ENCODE measurements around the gene TMEM238L. TPM values are rescaled to one million over a fixed set of nuclear protein-coding genes. Genes with fewer than 3 reads are reported as not detected.

The TMEM238L gene
- total RNA-seq, 1 donor from 2014 or later = 12.4 TPM

DNA sequence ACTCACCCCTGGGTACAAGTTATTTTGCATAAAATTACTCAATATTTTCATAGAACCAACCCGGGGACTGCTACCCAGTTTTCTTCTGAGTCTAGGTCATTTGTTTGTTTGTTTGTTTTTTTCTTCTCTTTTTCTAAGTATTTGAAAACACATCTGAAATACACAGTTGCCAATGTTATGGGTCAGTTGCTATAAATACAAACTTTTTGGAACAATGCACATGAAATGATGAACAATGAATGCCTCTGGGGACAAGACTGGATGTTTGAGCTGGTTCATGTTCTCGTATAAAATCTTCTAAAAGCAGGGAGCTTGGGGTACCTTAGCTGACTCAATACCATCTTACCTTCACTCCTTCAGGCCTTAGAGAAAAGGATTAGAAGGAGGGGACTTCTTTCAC lies 30.5 kb downstream of the TMEM238L start:
- DNase-seq (ENCODE audit: low spot score) = no peak

GRCh38 chr17:10772425-10773380 lies 31.2 kb downstream of the TMEM238L start:
- DNase-seq (ENCODE audit: low spot score) = peak; percentile 64

- DNase-seq (ENCODE audit: low spot score) = peak; percentile 64
These were observed 32.8 kb downstream of the TMEM238L start for GRCh38 chr17:10771148-10771547.

DNA sequence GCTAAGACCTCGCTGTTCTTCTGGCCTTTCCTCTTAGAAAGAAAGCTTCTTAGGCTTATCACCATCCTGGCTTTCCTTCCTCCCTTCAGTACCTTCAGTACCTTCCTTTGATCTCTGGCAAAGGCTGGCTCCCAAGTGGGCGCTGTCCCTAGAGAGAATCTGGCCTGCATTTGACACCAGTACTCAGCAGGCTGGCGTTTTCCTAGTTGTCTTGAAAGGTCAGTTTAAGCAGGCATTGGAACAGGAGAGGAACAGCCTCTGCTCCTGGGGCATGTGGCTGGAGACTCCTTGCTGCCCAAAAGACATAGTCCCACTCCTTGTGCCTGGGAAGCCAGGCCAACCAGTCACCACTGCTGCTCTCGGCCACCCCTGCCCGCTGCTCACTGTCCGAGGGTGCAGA lies 34.1 kb downstream of the TMEM238L start:
- no peak for DNase-seq (ENCODE audit: low spot score)

DNA sequence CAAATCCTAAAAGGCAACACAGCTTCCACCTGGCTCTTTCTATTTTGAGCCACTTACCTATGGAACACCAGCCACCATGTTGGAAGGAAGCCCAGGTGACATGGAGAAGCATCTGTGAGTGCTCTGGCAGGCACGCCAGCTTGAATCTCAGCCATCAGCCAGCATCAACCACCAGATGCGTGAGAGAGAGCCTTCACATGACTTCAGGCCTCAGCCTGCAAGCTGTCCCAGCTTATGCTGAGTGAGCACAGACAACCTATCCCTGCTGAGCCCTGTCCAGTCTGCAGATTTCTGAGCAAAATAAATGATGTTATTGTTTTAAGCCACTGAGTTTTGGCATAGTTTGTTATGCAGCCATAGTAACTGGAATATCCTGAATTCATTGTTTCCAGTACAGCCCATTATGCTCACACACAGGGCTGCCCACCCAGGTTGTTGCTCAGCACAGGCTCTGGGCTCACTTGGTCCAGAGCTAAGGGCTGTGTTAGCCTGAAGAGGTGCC lies 35.1 kb downstream of the TMEM238L start:
- no peak for DNase-seq (ENCODE audit: low spot score)

DNA sequence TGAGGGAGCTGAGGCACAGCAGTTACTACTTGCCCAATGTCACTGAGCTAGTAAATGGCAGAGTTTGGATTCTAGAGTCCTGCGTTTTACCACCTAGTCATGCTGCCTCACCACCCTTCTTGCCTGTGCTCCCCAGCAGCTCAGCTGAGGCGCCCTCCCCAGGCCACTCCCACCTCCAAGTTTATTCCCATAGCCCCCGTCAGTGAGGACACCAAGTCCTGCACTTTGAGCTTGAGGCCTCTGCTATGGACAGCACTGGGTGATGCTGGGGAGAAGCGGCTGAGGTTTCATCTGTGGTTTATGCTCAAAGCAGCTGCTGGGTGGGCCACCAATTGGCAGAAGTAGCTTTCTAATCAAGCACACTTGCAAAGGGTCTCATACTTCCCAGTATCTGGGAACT lies 36.7 kb downstream of the TMEM238L start:
- no peak for DNase-seq (ENCODE audit: low spot score)

- DNase-seq (ENCODE audit: low spot score) = no peak
These were observed 41.9 kb downstream of the TMEM238L start for GRCh38 chr17:10762037-10762436.

GRCh38 chr17:10761281-10761680 lies 42.6 kb downstream of the TMEM238L start:
- DNase-seq (ENCODE audit: low spot score) = no peak

DNA sequence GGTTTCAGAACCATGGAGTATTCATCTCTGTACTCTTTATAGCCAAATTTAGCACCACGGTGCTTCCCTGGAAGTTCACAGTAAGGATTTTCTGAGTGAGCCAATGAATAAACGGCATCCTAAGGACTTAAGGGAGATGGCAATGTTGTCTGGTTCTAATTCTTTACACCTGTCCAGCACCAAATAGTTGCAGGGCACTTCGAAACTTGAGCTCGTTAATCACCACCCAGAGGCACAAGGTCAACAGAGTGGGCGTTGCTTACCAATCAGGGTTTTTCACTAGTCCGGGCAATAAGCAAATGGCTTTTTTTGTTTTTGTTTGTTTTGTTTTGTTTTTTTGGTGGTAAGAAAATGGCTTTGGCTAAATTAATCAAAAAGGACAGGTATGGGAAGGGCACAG lies 45.8 kb downstream of the TMEM238L start:
- DNase-seq (ENCODE audit: low spot score) = no peak

DNA sequence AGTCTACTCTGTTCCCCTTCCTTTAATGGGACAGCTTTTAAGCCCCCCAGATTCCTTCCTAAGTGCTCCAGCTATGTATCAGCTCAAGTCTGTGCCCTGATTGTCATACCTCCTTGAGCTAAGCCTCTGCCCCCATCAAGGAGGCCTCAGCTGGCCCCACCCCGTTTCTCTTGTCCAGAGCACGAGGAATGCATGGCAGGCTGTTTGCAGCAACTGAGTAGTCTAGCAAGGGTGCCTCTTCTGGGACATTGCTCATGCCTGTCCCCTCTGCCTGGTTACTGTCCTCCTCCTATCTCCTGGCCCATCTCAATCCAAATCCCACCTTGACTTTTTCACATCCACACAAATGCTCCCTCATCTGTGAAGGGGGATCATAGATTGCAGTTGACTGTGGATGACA lies 46.3 kb downstream of the TMEM238L start:
- no peak for DNase-seq (ENCODE audit: low spot score)

DNA sequence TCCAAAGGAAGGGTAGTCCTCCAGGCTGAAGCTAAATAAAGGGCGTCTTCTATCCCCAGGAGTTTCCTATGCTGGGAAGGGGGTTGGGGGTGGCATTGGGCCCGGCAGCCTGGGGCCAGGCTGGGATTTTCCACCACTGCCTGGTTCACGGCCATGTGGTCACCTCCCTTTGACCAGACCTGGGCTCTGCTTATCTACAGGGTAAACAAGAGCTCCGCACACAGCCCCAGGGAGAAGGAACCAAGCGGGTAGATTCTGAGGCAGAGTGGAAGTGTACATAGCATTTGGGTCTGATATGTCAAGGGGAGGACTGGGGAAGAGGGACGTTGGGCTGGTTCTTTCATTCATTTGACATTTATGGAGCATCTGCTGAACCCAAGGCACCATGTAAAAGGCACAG lies 46.8 kb downstream of the TMEM238L start:
- no peak for DNase-seq (ENCODE audit: low spot score)

DNA sequence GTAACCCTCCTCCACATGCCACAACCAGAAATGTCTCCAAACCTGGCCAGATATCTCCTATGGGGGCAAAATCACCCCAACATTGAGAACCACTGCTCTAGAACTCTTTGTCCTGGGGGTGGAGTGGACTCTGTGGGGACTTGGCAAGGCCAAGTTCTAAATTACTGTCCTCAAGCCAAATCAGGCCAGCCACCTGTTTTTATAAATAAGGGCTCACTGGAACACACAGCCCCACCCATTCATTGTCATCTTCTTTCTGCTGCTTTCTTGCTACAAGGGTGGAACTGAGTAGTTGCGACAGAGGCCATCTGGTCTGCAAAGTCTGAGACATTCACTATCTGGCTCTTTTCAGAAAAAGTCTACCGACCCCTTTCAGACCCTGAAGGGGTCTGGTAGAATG lies 47.3 kb downstream of the TMEM238L start:
- DNase-seq (ENCODE audit: low spot score) = no peak

DNA sequence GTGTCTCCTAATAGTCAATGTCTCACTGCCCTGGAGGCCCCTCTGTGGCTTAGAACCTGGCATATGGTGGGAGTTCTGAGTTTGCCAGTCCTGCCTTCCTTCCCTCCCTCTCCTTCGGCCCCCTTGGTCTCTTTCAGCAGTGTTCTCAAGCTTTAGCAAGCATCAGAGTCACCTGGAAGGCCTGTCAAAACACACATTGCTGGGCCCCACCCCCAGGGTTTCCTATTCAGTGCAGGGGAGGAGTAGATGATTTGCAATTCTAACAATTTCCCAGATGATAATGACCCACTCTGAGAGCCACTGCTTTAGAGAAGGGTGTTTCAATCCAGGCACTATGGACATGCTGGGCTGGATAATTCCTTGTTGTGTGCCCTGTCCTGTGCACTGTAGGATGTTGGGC lies 47.7 kb downstream of the TMEM238L start:
- no peak for DNase-seq (ENCODE audit: low spot score)

DNA sequence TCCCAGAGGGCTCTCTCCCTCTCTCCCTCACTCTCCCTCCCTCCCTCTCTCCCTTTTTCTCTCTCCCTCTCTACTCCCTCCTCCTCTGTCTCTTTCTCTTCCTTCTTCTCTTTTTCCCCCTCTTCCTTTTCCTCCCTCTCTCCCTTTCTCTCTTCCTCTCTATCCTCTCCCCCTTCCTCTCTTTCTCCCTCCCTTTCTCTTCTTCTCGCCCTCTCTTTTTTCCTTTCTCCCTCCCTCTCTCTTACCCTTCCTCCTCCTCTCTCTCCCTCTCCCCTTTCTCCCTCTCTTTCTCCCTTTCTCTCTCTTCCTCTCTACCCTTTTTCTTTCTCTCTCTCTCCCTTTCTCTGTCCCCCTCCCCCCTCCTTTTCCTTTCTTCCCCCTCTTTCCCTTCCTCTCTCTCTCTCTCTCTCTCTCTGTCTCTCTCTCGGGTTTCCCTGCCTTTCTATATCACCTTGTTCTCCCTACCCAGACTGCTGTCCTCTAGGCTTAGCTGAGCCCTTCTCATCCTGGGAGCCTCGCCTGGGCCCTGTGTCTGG lies 48.2 kb downstream of the TMEM238L start:
- no peak for DNase-seq (ENCODE audit: low spot score)

GRCh38 chr17:10754861-10755591 lies 48.9 kb downstream of the TMEM238L start:
- no peak for DNase-seq (ENCODE audit: low spot score)

GRCh38 chr17:10754109-10754508 lies 49.8 kb downstream of the TMEM238L start:
- no peak for DNase-seq (ENCODE audit: low spot score)

DNA sequence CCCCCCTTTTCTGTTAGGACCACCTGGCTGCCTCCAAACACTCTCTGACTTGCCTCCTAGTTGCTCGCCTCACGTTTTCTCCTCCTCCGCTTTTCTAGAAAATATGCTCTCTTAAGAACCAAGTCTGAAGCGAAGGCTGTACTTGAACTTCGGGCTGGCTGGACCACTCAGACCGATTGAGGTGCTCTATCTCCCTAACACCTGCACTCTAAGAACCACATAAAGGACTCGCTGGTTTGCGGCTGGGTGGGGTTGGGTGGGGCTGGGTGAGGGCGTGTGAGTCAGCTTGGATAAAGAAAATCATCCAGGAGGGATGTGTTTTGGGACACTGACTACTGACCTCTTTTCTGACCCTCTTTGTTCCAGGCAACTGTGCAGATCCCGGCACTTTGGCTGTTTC lies 51.2 kb downstream of the TMEM238L start:
- DNase-seq (ENCODE audit: low spot score) = no peak

- no peak for DNase-seq (ENCODE audit: low spot score)
These were observed 52.3 kb downstream of the TMEM238L start for GRCh38 chr17:10751563-10751962.

- no peak for DNase-seq (ENCODE audit: low spot score)
These were observed 53.7 kb downstream of the TMEM238L start for GRCh38 chr17:10750210-10750609.

DNA sequence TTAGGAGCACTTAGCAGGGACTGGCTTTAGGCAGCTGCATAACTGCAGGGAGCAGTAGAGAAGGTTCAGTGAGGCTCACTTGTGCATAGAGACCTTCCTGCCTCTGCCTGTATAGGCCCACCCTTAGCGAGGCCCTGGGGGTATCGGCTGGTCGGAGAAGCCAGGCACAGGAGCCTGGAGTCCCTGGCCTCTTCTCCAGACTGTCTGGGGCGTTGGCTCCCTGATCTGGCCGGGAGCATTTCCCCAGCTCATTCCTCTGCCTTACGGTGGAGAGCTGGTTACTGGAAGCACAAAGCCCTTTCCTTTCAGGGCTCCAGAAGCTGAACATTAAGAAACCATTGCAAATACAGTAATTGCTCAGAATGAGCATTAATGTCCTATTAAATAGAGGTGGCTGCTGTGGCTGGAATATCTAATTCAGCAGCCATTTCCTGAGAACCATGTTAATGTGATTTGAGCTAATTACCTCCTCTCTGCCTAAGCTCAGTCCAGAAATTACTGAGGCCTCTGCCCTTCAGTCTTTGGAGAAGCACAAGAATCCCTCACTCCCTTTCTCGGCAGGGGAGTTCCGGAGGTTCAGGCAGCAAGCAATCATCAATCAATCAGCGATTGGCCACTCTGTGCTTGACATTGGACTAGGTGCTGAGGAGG lies 55.2 kb downstream of the TMEM238L start:
- no peak for DNase-seq (ENCODE audit: low spot score)

GRCh38 chr17:10745231-10745630 lies 58.7 kb downstream of the TMEM238L start:
- DNase-seq (ENCODE audit: low spot score) = no peak
